Measurements from ENCODE around the gene INTS3. TPM values are rescaled to one million over a fixed set of nuclear protein-coding genes. Genes with fewer than 3 reads are reported as not detected.

The INTS3 gene
- total and polyA plus RNA-seq, 9 of the 15 experiments (the other 6 are each of a cell fraction or from before 2014, with no cell fraction given), result 6.3 to 24.1 (median 14.3) TPM

DNA sequence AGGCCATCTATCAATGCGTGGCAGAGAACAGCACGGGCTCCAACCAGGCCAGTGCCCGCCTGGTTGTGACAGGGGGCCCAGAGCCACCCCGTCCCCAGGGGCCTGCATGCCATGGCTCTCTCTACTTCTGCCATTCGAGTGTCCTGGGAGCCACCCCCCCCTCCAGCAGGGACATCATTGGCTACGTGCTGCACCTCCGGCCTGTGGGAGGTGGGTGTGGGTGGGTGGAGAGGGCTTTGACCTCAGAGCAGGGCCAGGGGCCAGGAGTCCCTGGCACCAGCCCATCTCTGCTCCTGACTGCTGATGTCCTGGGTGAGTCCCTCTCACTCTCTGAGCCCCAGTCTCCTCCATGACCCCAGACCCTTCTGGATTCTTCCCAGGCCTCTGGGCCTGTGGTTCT is 72.7 kb downstream of the INTS3 start:
- no TSS peak for BruUV-seq (replicated peaks)
- Histone ChIP-seq H3K9me1 (ENCODE audit: control insufficient read depth, insufficient read depth, low read length) (no peaks in the 10 kb centered on the region), H3K27ac (ENCODE audit: extremely low read depth, low read depth, low read length) (no peak overlapping the region), H3K4me1 (replicated peaks in 1 of 2; ENCODE audit: control insufficient read depth in 2 of 2, insufficient read depth in 2 of 2, low read length in 2 of 2) (peaks cover 6 to 23% of the 10 kb centered on the region in 2 experiments; a peak in 4 of 5 replicates), H3K4me2 (ENCODE audit: insufficient read depth, low read length) (no peak overlapping the region), H3K27me3 (ENCODE audit: control insufficient read depth in 2 of 2, insufficient read depth in 2 of 2, low read length in 2 of 2) (no peaks in the 10 kb centered on the region), H2AFZ (ENCODE audit: low read depth, low read length) (no peak overlapping the region), H3K36me3 (ENCODE audit: control insufficient read depth, insufficient read depth, low read length) (peaks cover 5% of the 10 kb centered on the region; the same call in 2 of the 3 replicates), H3K79me2 (ENCODE audit: control insufficient read depth, insufficient read depth, low read length) (no peaks in the 10 kb centered on the region), H3K9ac (ENCODE audit: insufficient read depth in 1 of 2, low read depth in 2 of 2, low read length in 2 of 2) (0 out of 4 replicates have a peak overlapping the region, but pooled peaks of 1 of the 2 experiments have one; percentile 7), H3K4me3 (no peak overlapping the region), H4K20me1 (replicated peaks; ENCODE audit: control insufficient read depth, insufficient read depth, low read length) (no peaks in the 10 kb centered on the region), H3K9me3 (replicated peaks; ENCODE audit: control insufficient read depth, insufficient read depth, low read depth, low read length) (no peaks in the 10 kb centered on the region)
- ChIA-PET CTCF (ENCODE audit: low intra/inter-chr PET ratio) (no interaction called here), POLR2A (interaction anchor here (1.0 to 2.7 kb wide), 2 partner anchors 19 to 190 kb away, joined by 3 to 9 read pairs; partner anchors contain the start of gene RPS27)
- FAIRE-seq (no peak), ATAC-seq (no peak), DNase-seq (ENCODE audit: extremely low read depth in 1 of 4, low spot score in 3 of 4) (no peak)
- in situ Hi-C loops (cut with MboI) (no loop called here), intact Hi-C loops (cut with micrococcal nuclease) (no loop called here)
- WGBS (ENCODE audit: insufficient coverage, low coverage, missing lambda C conversion rate), result 52% methylated on average over 7 of the region's 7 CpGs
- TF ChIP-seq ZNF282 (CRISPR knock-in tag; IDR thresholded peaks at IDR 0.05) (no peak), EGR1 (conservative IDR thresholded peaks at IDR 0.05) (peak; percentile 16; the same call in 1 of the 2 replicates)

GRCh38 chr1:153801028-153801625 is 73.3 kb downstream of the INTS3 start:
- Histone ChIP-seq H3K4me3 (no peak overlapping the region), H3K9me3 (replicated peaks; ENCODE audit: control insufficient read depth, insufficient read depth, low read depth, low read length) (no peaks in the 10 kb centered on the region), H3K27me3 (ENCODE audit: control insufficient read depth in 2 of 2, insufficient read depth in 2 of 2, low read length in 2 of 2) (no peaks in the 10 kb centered on the region), H3K4me2 (ENCODE audit: insufficient read depth, low read length) (no peak overlapping the region), H3K79me2 (ENCODE audit: control insufficient read depth, insufficient read depth, low read length) (no peaks in the 10 kb centered on the region), H4K20me1 (replicated peaks; ENCODE audit: control insufficient read depth, insufficient read depth, low read length) (no peaks in the 10 kb centered on the region), H2AFZ (ENCODE audit: low read depth, low read length) (no peak overlapping the region), H3K9me1 (ENCODE audit: control insufficient read depth, insufficient read depth, low read length) (no peaks in the 10 kb centered on the region), H3K4me1 (replicated peaks in 1 of 2; ENCODE audit: control insufficient read depth in 2 of 2, insufficient read depth in 2 of 2, low read length in 2 of 2) (peaks cover 12 to 21% of the 10 kb centered on the region in 2 experiments; a peak in 4 of 5 replicates), H3K36me3 (ENCODE audit: control insufficient read depth, insufficient read depth, low read length) (peaks cover 5% of the 10 kb centered on the region; the same call in 2 of the 3 replicates), H3K27ac (ENCODE audit: extremely low read depth, low read depth, low read length) (no peak overlapping the region), H3K9ac (ENCODE audit: insufficient read depth in 1 of 2, low read depth in 2 of 2, low read length in 2 of 2) (peak overlapping the region in 1 of 2 experiments; percentile 11; a peak in 1 of 4 replicates)
- in situ Hi-C loops (cut with MboI), result no loop called here
- intact Hi-C loops (cut with micrococcal nuclease), result no loop called here
- no peak for FAIRE-seq
- CTCF ChIA-PET (ENCODE audit: low intra/inter-chr PET ratio), result no interaction called here
- WGBS (ENCODE audit: insufficient coverage, low coverage, missing lambda C conversion rate), result 89% methylated on average over 6 of the region's 6 CpGs
- ATAC-seq, result no peak
- no TSS peak for BruUV-seq (replicated peaks)
- POLR2A ChIA-PET, result interaction anchor here (0.6 to 2.7 kb wide), 3 partner anchors 9 to 189 kb away, joined by 3 to 9 read pairs (median 4); partner anchors contain the start of gene RPS27
- DNase-seq (ENCODE audit: extremely low read depth in 1 of 4, low spot score in 3 of 4), result no peak
- TF ChIP-seq POLR2G (IDR thresholded peaks at IDR 0.05; ENCODE audit: low read depth, low read length) (peak; percentile 42; the same call in 1 of the 2 replicates), PTBP1 (IDR thresholded peaks at IDR 0.05; ENCODE audit: low read depth, low read length) (no peak)

Measured in K562 (cell line).